ENCODE measurements around the gene ANKIB1.

The ANKIB1 gene

GRCh38 chr7:92446869-92447344, 201.1 kb downstream of the ANKIB1 start:
- no peak for FAIRE-seq
- DNase-seq (ENCODE audit: insufficient read length), result no peak

GRCh38 chr7:92447345-92448204, 201.8 kb downstream of the ANKIB1 start, which contains the start of gene GATAD1:
Gene GATAD1, plus strand, starts transcription at chr7:92447482. Its CDS starts 248 bp downstream, at chr7:92447730.
- TF ChIP-seq POLR2A (IDR thresholded peaks at IDR 0.05; ENCODE audit: low read depth, low read length) (peak; percentile 63; the same call in 1 of the 2 replicates), TAF1 (IDR thresholded peaks at IDR 0.05; ENCODE audit: borderline replicate concordance, low read depth, low read length) (peak; percentile 70), POLR2AphosphoS5 (IDR thresholded peaks at IDR 0.05; ENCODE audit: low read depth, low read length) (peak; percentile 52; the same call in 1 of the 2 replicates)
- peak; percentile 90 for FAIRE-seq

More at GRCh38 chr7:92446869-92447344, 201.1 kb downstream of the ANKIB1 start:
- no peak for TF ChIP-seq POLR2A (IDR thresholded peaks at IDR 0.05; ENCODE audit: low read depth, low read length)
- no peak for TF ChIP-seq POLR2AphosphoS5 (IDR thresholded peaks at IDR 0.05; ENCODE audit: low read depth, low read length)
- no peak for TF ChIP-seq TAF1 (IDR thresholded peaks at IDR 0.05; ENCODE audit: borderline replicate concordance, low read depth, low read length)

GRCh38 chr7:92448205-92448747, 202.5 kb downstream of the ANKIB1 start:
- TF ChIP-seq TAF1 (IDR thresholded peaks at IDR 0.05; ENCODE audit: borderline replicate concordance, low read depth, low read length) (no peak), POLR2A (IDR thresholded peaks at IDR 0.05; ENCODE audit: low read depth, low read length) (no peak), POLR2AphosphoS5 (IDR thresholded peaks at IDR 0.05; ENCODE audit: low read depth, low read length) (peak; percentile 37; the same call in 1 of the 2 replicates)
- FAIRE-seq, result peak; percentile 78
- peak; percentile 19 for DNase-seq (ENCODE audit: insufficient read length)

More at GRCh38 chr7:92447345-92448204, 201.8 kb downstream of the ANKIB1 start, which contains the start of gene GATAD1:
- DNase-seq (ENCODE audit: insufficient read length), result peak; percentile 70
